Measurements from ENCODE around the gene RGS8. TPM values are rescaled to one million over a fixed set of nuclear protein-coding genes. Genes with fewer than 3 reads are reported as not detected.
"Not testable (repeated sequence)": the region's sequence is repeated elsewhere in the genome, so short reads cannot be mapped to it uniquely, and the experiment has no call there.

RGS8 gene
- total RNA-seq, 2 experiments from 2014 or later: not detected

DNA sequence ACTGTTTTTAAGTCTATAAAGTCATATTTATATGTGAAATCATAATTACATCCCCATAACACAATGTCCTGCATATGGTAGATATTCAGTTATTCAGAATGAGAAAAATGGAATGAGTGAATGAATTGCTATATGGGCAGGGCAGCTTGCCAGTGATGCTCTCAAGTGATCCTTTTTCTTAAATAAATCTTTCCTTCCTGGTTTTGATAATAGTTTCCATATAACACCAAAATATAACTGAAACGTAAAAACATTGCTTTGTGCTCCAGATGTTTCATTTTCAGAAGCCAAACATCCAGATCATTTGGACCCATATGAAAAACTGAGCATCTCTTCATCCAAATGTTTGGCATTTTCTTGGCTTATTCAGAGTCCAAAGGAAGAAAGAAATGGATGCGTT, 30.2 kb upstream of the RGS8 start:
- no peak for DNase-seq

GRCh38 chr1:182713939-182714338, 29.6 kb upstream of the RGS8 start:
- no peak for DNase-seq
- Mint-ChIP-seq H3K36me3 (ENCODE audit: low read depth) (no peaks in the 10 kb centered on the region), H3K4me1 (peaks cover 17% of the 10 kb centered on the region), H3K27me3 (no peaks in the 10 kb centered on the region), H3K9me3 (no peaks in the 10 kb centered on the region), H3K27ac (no peak overlapping the region), H3K4me3 (no peak overlapping the region)
- ChIA-PET POLR2A (no interaction called here), CTCF (no interaction called here)

More for the DNA sequence above, 30.2 kb upstream of the RGS8 start:
- Mint-ChIP-seq H3K4me1 (peaks cover 14% of the 10 kb centered on the region), H3K27ac (no peak overlapping the region), H3K4me3 (no peak overlapping the region), H3K27me3 (peaks cover 2% of the 10 kb centered on the region), H3K36me3 (ENCODE audit: low read depth) (no peaks in the 10 kb centered on the region), H3K9me3 (no peaks in the 10 kb centered on the region)
- POLR2A ChIA-PET: no interaction called here
- CTCF ChIA-PET: no interaction called here

DNA sequence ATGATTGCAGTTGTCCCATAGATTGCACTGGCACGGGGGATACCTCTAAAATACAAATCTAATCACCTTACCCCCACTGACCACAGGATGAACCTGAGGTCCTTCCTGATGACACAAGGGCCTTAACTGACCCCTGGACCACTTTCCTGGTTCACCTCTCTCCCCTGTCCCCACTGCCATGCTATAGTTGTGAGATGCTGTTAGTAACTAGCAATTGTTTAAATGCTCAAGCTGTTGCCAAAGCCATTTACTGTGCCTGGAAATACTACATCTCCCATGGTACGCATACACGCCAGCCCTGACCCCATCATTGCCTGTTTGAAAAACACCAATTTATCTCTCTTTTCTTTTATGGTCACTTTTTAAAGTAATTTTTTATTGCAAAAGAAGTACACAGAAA, 29.1 kb upstream of the RGS8 start:
- Mint-ChIP-seq H3K27me3 (no peaks in the 10 kb centered on the region), H3K4me3 (no peak overlapping the region), H3K36me3 (ENCODE audit: low read depth) (no peaks in the 10 kb centered on the region), H3K27ac (no peak overlapping the region), H3K4me1 (peaks cover 18% of the 10 kb centered on the region), H3K9me3 (no peaks in the 10 kb centered on the region)
- no peak for DNase-seq
- CTCF ChIA-PET: no interaction called here
- POLR2A ChIA-PET: no interaction called here

GRCh38 chr1:182709855-182710254, 25.5 kb upstream of the RGS8 start:
- no peak for DNase-seq
- Mint-ChIP-seq H3K36me3 (ENCODE audit: low read depth) (no peaks in the 10 kb centered on the region), H3K27ac (no peak overlapping the region), H3K27me3 (no peaks in the 10 kb centered on the region), H3K4me3 (no peak overlapping the region), H3K9me3 (no peaks in the 10 kb centered on the region), H3K4me1 (peaks cover 7% of the 10 kb centered on the region)
- CTCF ChIA-PET: no interaction called here
- POLR2A ChIA-PET: no interaction called here

DNA sequence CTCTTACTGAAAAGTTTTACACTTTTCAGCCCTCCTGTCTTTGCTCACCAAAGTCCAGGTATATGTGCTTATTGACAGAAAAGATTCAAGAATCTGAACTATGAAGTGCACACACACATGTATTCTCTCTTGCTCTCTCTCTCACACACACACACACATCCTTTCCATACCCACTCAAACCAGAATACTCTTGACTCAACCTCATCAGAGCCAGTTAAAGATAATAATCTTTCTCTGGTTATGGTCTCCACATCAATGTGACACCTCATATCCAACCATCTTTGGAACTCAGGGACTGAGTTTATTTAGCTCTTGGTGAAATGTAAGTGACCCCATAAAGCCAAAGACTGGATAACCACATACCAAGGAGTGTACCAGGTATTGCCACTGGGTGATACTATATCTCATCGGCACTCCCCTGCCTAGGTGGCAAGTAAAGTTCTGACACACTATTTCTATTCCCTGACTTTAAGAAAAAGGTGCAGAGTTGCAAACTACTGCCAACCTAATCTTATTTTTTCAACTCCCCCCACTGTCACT, 24.9 kb upstream of the RGS8 start:
- no peaks in the 10 kb centered on the region for H3K9me3 Mint-ChIP-seq
- DNase-seq: no peak
- no peak overlapping the region for H3K4me3 Mint-ChIP-seq
- H3K4me1 Mint-ChIP-seq: peaks cover 7% of the 10 kb centered on the region
- ChIA-PET CTCF (no interaction called here), POLR2A (no interaction called here)
- H3K27me3 Mint-ChIP-seq: no peaks in the 10 kb centered on the region
- H3K36me3 Mint-ChIP-seq (ENCODE audit: low read depth): no peaks in the 10 kb centered on the region
- no peak overlapping the region for H3K27ac Mint-ChIP-seq

GRCh38 chr1:182707122-182707521, 22.7 kb upstream of the RGS8 start:
- Mint-ChIP-seq H3K27ac (no peak overlapping the region), H3K36me3 (ENCODE audit: low read depth) (no peaks in the 10 kb centered on the region), H3K4me1 (peaks cover 4% of the 10 kb centered on the region), H3K27me3 (no peaks in the 10 kb centered on the region), H3K9me3 (no peaks in the 10 kb centered on the region), H3K4me3 (no peak overlapping the region)
- ChIA-PET CTCF (no interaction called here), POLR2A (no interaction called here)
- DNase-seq: no peak

DNA sequence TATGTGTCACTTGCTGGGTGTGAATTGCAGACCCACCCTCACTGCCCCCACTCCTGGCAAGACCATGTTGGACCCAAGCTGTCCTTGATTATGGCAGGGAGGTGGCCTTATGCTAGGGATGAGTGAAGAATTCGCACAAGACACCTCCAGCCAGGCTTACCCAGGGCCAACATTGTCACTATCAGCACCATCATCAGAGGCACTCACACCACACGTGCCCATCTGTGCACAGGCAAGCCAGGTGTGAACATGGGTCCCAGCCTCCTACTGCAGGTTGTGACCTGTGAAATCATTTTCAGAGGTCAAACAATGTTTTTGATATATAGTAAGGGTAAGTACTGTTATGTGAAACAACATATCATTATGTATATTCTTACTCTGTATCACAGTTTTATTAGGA, 20.3 kb upstream of the RGS8 start:
- DNase-seq: no peak
- Mint-ChIP-seq H3K4me1 (peaks cover 4% of the 10 kb centered on the region), H3K27me3 (peaks cover 9% of the 10 kb centered on the region), H3K4me3 (no peak overlapping the region), H3K27ac (no peak overlapping the region), H3K36me3 (ENCODE audit: low read depth) (no peaks in the 10 kb centered on the region), H3K9me3 (no peaks in the 10 kb centered on the region)
- ChIA-PET POLR2A (no interaction called here), CTCF (no interaction called here)

DNA sequence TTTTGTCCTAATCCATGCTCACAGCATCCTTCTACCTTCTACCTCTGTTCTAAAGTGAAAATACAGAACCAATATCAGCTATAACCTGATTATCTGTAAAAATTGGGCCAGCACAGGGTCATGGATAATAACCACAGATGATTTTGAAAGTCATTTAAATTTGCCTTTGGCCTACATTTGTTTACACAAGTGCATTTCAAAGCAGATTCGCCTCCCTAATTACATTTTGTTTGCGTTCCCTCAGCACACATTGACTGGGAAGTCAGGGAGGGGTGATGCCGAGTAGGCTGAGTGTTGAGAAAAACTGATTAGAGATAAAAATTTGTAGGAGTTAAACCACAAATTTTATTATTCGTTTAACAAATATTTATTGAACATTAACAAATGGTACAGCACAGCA, 19.2 kb upstream of the RGS8 start:
- H3K9me3 Mint-ChIP-seq: no peaks in the 10 kb centered on the region
- H3K36me3 Mint-ChIP-seq (ENCODE audit: low read depth): no peaks in the 10 kb centered on the region
- H3K27ac Mint-ChIP-seq: no peak overlapping the region
- no peaks in the 10 kb centered on the region for H3K4me1 Mint-ChIP-seq
- no peak for DNase-seq
- CTCF ChIA-PET: no interaction called here
- POLR2A ChIA-PET: no interaction called here
- H3K27me3 Mint-ChIP-seq: peaks cover 10% of the 10 kb centered on the region
- H3K4me3 Mint-ChIP-seq: no peak overlapping the region

DNA sequence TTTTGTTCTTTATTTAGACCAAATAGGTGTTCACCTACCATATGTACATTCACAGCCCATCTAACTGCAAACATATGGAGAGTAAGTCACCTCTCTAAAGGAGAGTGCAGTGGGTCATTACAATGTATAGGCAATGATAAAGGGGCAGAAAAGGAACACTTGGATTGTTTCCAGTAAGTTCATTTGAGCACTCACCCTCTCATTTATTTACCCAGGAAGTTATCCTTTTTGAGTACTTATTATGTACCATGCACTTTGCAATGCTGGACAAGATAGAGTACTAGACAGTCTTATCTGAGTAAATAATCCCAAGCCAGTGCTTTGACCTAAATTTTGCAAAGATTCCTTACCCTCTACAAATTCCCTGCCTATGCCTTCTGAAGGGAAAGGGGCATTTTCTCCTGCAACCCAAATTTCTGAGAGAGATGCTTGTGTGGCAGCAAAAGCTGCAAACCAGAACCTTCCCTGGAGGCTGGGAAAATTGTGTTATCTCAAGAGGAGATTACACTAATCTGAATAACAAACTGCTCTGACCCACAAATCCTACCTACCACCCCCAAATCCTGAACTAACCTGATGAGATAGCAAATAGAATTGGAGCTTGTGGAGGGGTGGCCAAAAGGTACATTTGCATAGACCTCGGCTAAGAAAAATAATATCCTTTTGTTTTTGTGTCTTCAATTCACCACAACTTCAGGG, 18.6 kb upstream of the RGS8 start:
- Mint-ChIP-seq H3K27me3 (peaks cover 13% of the 10 kb centered on the region), H3K4me3 (no peak overlapping the region), H3K4me1 (no peaks in the 10 kb centered on the region), H3K36me3 (ENCODE audit: low read depth) (no peaks in the 10 kb centered on the region), H3K27ac (no peak overlapping the region), H3K9me3 (no peaks in the 10 kb centered on the region)
- CTCF ChIA-PET: no interaction called here
- no peak for DNase-seq
- POLR2A ChIA-PET: no interaction called here

GRCh38 chr1:182700351-182700709, 15.9 kb upstream of the RGS8 start:
- no peak for DNase-seq
- ChIA-PET CTCF (no interaction called here), POLR2A (no interaction called here)
- Mint-ChIP-seq H3K36me3 (ENCODE audit: low read depth) (no peaks in the 10 kb centered on the region), H3K27me3 (peaks cover 13% of the 10 kb centered on the region), H3K4me1 (no peaks in the 10 kb centered on the region), H3K27ac (no peak overlapping the region), H3K4me3 (no peak overlapping the region), H3K9me3 (no peaks in the 10 kb centered on the region)

DNA sequence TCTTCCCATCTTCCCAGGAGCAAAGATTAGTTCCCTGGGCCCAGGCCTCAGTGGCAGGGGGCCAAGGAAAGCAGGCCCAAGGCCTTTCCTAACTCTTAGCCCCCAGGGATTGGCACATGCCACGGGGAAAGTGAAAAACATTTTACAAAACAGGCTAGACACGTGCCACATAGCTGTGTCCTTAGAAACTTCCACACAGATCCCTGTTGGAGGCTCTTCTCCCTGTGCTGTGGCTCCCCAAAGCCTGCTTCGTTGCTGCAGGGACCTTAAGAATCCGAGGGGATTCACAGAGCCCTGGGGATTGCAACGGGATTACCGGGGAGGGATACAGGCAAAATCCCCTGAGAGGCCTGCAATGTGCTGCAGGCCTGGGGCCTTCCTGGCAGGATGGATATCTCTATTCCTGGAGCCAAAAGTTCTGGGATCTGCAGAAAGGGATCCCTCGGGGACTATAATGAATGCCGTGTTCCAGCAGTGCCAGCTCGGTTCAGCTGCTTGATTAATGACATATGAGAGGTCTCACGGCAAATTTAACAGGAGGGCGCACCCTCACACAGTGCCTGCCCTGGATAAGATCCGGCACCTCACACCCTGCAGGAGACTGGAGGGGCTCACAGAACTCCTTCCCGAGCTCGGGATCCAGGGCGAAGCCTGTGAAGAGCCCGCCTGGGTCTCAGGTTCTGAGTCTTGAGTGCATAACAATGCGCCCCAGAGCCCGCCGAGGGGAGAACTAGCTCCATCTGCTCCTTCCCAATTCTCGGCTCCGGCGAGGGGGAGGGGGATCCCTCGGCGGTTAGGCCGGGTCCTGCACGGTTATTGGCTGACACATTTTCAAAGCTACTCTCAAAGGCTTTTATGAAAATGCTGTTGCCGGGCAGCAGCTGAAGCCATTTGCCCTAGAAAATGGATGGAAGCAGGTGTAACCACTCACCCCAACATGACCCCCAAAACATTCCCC, 15.3 kb upstream of the RGS8 start:
- peaks cover 13% of the 10 kb centered on the region for H3K27me3 Mint-ChIP-seq
- ChIA-PET POLR2A (no interaction called here), CTCF (no interaction called here)
- H3K27ac Mint-ChIP-seq: no peak overlapping the region
- H3K4me1 Mint-ChIP-seq: no peaks in the 10 kb centered on the region
- H3K4me3 Mint-ChIP-seq: no peak overlapping the region
- DNase-seq: no peak
- no peaks in the 10 kb centered on the region for H3K9me3 Mint-ChIP-seq
- no peaks in the 10 kb centered on the region for H3K36me3 Mint-ChIP-seq (ENCODE audit: low read depth)

- no peak for DNase-seq
- Mint-ChIP-seq H3K4me3 (no peak overlapping the region), H3K27ac (no peak overlapping the region), H3K4me1 (no peaks in the 10 kb centered on the region), H3K36me3 (ENCODE audit: low read depth) (no peaks in the 10 kb centered on the region), H3K27me3 (peaks cover 13% of the 10 kb centered on the region), H3K9me3 (no peaks in the 10 kb centered on the region)
- CTCF ChIA-PET: no interaction called here
- POLR2A ChIA-PET: no interaction called here
Observed at GRCh38 chr1:182698971-182699370, 14.6 kb upstream of the RGS8 start.

DNA sequence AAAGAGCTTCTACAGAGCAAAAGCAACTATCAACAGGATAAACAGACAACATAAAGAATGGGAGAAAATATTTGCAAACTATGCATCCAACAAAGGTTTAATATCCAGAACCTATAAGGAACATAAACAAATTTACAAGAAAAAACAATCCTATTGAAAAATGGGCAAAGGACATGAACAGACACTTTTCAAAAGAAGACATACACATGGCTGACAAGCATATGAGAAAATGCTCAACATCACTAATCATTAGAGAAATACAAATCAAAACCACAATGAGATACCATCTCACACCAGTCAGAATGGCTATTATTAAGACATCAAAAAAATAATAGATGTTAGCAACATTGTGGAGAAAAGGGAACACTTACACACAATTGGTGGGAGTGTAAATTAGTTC, 8.8 kb upstream of the RGS8 start:
- CTCF ChIA-PET: interaction anchor here (0.7 kb wide), 1 partner anchor 994 kb away, joined by 4 read pairs; no protein-coding TSS in a partner anchor
- H3K27ac Mint-ChIP-seq; H3K36me3 Mint-ChIP-seq (ENCODE audit: low read depth); POLR2A ChIA-PET; H3K4me1 Mint-ChIP-seq; H3K9me3 Mint-ChIP-seq; H3K4me3 Mint-ChIP-seq; H3K27me3 Mint-ChIP-seq; DNase-seq: not testable (repeated sequence)
